Measurements from ENCODE around the gene DPP10.

The DPP10 gene

GRCh38 chr2:115796078-115796477, 1353.6 kb downstream of the DPP10 start:
- Histone ChIP-seq H3K36me3 (replicated peaks in 1 of 2; ENCODE audit: control insufficient read depth in 2 of 2, insufficient read depth in 2 of 2, low read length in 2 of 2) (no peaks in the 10 kb centered on the region), H3K27ac (replicated peaks; ENCODE audit: low read length) (no peak overlapping the region), H3K9me3 (replicated peaks in 1 of 2; ENCODE audit: control insufficient read depth in 2 of 2, insufficient read depth in 1 of 2, low read depth in 1 of 2, low read length in 2 of 2) (no peaks in the 10 kb centered on the region), H3K14ac (ENCODE audit: low read length) (no peak overlapping the region), H2BK5ac (ENCODE audit: low read length) (no peak overlapping the region), H2BK12ac (ENCODE audit: low read length) (no peak overlapping the region), H3K23ac (ENCODE audit: low read depth, low read length, poor library complexity) (no peak overlapping the region), H3K27me3 (ENCODE audit: control insufficient read depth in 3 of 3, insufficient read depth in 3 of 3, low read depth in 1 of 3, low read length in 3 of 3) (no peaks in the 10 kb centered on the region), H3K4me1 (ENCODE audit: control insufficient read depth in 2 of 2, insufficient read depth in 1 of 2, low read depth in 1 of 2, low read length in 2 of 2) (no peaks in the 10 kb centered on the region), H2BK15ac (ENCODE audit: low read length) (no peak overlapping the region), H2BK120ac (ENCODE audit: low read depth, low read length) (no peak overlapping the region), H3K4me2 (ENCODE audit: insufficient read depth, low read length, poor library complexity, severe bottlenecking) (no peak overlapping the region), H4K91ac (ENCODE audit: low read depth, low read length, poor library complexity) (no peak overlapping the region), H4K8ac (ENCODE audit: low read depth, low read length) (no peak overlapping the region), H3K4ac (ENCODE audit: low read length) (no peak overlapping the region), H3K79me1 (ENCODE audit: low read depth, low read length) (no peaks in the 10 kb centered on the region), H3K18ac (ENCODE audit: low read length) (no peak overlapping the region), H3K9ac (ENCODE audit: low read depth, low read length, poor library complexity) (no peak overlapping the region), H3K4me3 (ENCODE audit: low read length in 2 of 2) (no peak overlapping the region), H2AFZ (ENCODE audit: low read length) (no peak overlapping the region), H2AK5ac (ENCODE audit: low read depth, low read length) (no peak overlapping the region)
- WGBS, 2 donors (ENCODE audit: extremely low coverage in 2 of 2, insufficient read length in 2 of 2, insufficient replicate concordance in 1 of 2): no CpG with 5 or more reads among the region's 3 CpGs
- no peak for DNase-seq (ENCODE audit: low spot score)

- Histone ChIP-seq H3K27me3 (ENCODE audit: control insufficient read depth in 3 of 3, insufficient read depth in 3 of 3, low read depth in 1 of 3, low read length in 3 of 3) (no peaks in the 10 kb centered on the region), H2BK5ac (ENCODE audit: low read length) (no peak overlapping the region), H2BK12ac (ENCODE audit: low read length) (no peak overlapping the region), H3K4me1 (ENCODE audit: control insufficient read depth in 2 of 2, insufficient read depth in 1 of 2, low read depth in 1 of 2, low read length in 2 of 2) (no peaks in the 10 kb centered on the region), H4K8ac (ENCODE audit: low read depth, low read length) (no peak overlapping the region), H2BK15ac (ENCODE audit: low read length) (no peak overlapping the region), H3K4me2 (ENCODE audit: insufficient read depth, low read length, poor library complexity, severe bottlenecking) (no peak overlapping the region), H3K23ac (ENCODE audit: low read depth, low read length, poor library complexity) (no peak overlapping the region), H3K4me3 (ENCODE audit: low read length in 2 of 2) (no peak overlapping the region), H3K9me3 (replicated peaks in 1 of 2; ENCODE audit: control insufficient read depth in 2 of 2, insufficient read depth in 1 of 2, low read depth in 1 of 2, low read length in 2 of 2) (no peaks in the 10 kb centered on the region), H3K27ac (replicated peaks; ENCODE audit: low read length) (no peak overlapping the region), H2AFZ (ENCODE audit: low read length) (no peak overlapping the region), H3K14ac (ENCODE audit: low read length) (no peak overlapping the region), H3K9ac (ENCODE audit: low read depth, low read length, poor library complexity) (no peak overlapping the region), H3K79me1 (ENCODE audit: low read depth, low read length) (no peaks in the 10 kb centered on the region), H2AK5ac (ENCODE audit: low read depth, low read length) (no peak overlapping the region), H3K4ac (ENCODE audit: low read length) (no peak overlapping the region), H3K18ac (ENCODE audit: low read length) (no peak overlapping the region), H3K36me3 (replicated peaks in 1 of 2; ENCODE audit: control insufficient read depth in 2 of 2, insufficient read depth in 2 of 2, low read length in 2 of 2) (no peaks in the 10 kb centered on the region), H4K91ac (ENCODE audit: low read depth, low read length, poor library complexity) (no peak overlapping the region), H2BK120ac (ENCODE audit: low read depth, low read length) (no peak overlapping the region)
- no CpG with 5 or more reads among the region's 3 CpGs for WGBS, 2 donors (ENCODE audit: extremely low coverage in 2 of 2, insufficient read length in 2 of 2, insufficient replicate concordance in 1 of 2)
- DNase-seq (ENCODE audit: low spot score): no peak
Observed at GRCh38 chr2:115807276-115807675, 1364.8 kb downstream of the DPP10 start.

GRCh38 chr2:115825912-115826311, 1383.5 kb downstream of the DPP10 start:
- H2AFZ ChIP-seq (ENCODE audit: low read length): no peak overlapping the region
- no peak overlapping the region for H2BK12ac ChIP-seq (ENCODE audit: low read length)
- no peak overlapping the region for H3K14ac ChIP-seq (ENCODE audit: low read length)
- H4K91ac ChIP-seq (ENCODE audit: low read depth, low read length, poor library complexity): no peak overlapping the region
- H2BK120ac ChIP-seq (ENCODE audit: low read depth, low read length): no peak overlapping the region
- no peaks in the 10 kb centered on the region for H3K79me1 ChIP-seq (ENCODE audit: low read depth, low read length)
- no peak for DNase-seq (ENCODE audit: low spot score)
- H4K8ac ChIP-seq (ENCODE audit: low read depth, low read length): no peak overlapping the region
- no peak overlapping the region for H3K23ac ChIP-seq (ENCODE audit: low read depth, low read length, poor library complexity)
- H2AK5ac ChIP-seq (ENCODE audit: low read depth, low read length): no peak overlapping the region
- H3K4me1 ChIP-seq (ENCODE audit: control insufficient read depth in 2 of 2, insufficient read depth in 1 of 2, low read depth in 1 of 2, low read length in 2 of 2): no peaks in the 10 kb centered on the region
- H3K9me3 ChIP-seq (replicated peaks in 1 of 2; ENCODE audit: control insufficient read depth in 2 of 2, insufficient read depth in 1 of 2, low read depth in 1 of 2, low read length in 2 of 2): no peaks in the 10 kb centered on the region
- H2BK5ac ChIP-seq (ENCODE audit: low read length): no peak overlapping the region
- no peaks in the 10 kb centered on the region for H3K27me3 ChIP-seq (ENCODE audit: control insufficient read depth in 3 of 3, insufficient read depth in 3 of 3, low read depth in 1 of 3, low read length in 3 of 3)
- no peak overlapping the region for H3K4ac ChIP-seq (ENCODE audit: low read length)
- no peaks in the 10 kb centered on the region for H3K36me3 ChIP-seq (replicated peaks in 1 of 2; ENCODE audit: control insufficient read depth in 2 of 2, insufficient read depth in 2 of 2, low read length in 2 of 2)
- no peak overlapping the region for H3K9ac ChIP-seq (ENCODE audit: low read depth, low read length, poor library complexity)
- H3K18ac ChIP-seq (ENCODE audit: low read length): no peak overlapping the region
- no peak overlapping the region for H3K27ac ChIP-seq (replicated peaks; ENCODE audit: low read length)
- H3K4me3 ChIP-seq (ENCODE audit: low read length in 2 of 2): no peak overlapping the region
- no peak overlapping the region for H3K4me2 ChIP-seq (ENCODE audit: insufficient read depth, low read length, poor library complexity, severe bottlenecking)
- H2BK15ac ChIP-seq (ENCODE audit: low read length): no peak overlapping the region
- WGBS, 2 donors (ENCODE audit: extremely low coverage in 2 of 2, insufficient read length in 2 of 2, insufficient replicate concordance in 1 of 2): no CpG with 5 or more reads among the region's 1 CpG

- H4K91ac ChIP-seq (ENCODE audit: low read depth, low read length, poor library complexity): no peak overlapping the region
- DNase-seq (ENCODE audit: low spot score): no peak
- no peaks in the 10 kb centered on the region for H3K79me1 ChIP-seq (ENCODE audit: low read depth, low read length)
- no peak overlapping the region for H2BK120ac ChIP-seq (ENCODE audit: low read depth, low read length)
- no peak overlapping the region for H3K4me3 ChIP-seq (ENCODE audit: low read length in 2 of 2)
- no peak overlapping the region for H2BK15ac ChIP-seq (ENCODE audit: low read length)
- H3K4ac ChIP-seq (ENCODE audit: low read length): no peak overlapping the region
- H3K27me3 ChIP-seq (ENCODE audit: control insufficient read depth in 3 of 3, insufficient read depth in 3 of 3, low read depth in 1 of 3, low read length in 3 of 3): no peaks in the 10 kb centered on the region
- no peak overlapping the region for H2BK12ac ChIP-seq (ENCODE audit: low read length)
- H3K9me3 ChIP-seq (replicated peaks in 1 of 2; ENCODE audit: control insufficient read depth in 2 of 2, insufficient read depth in 1 of 2, low read depth in 1 of 2, low read length in 2 of 2): no peaks in the 10 kb centered on the region
- H3K14ac ChIP-seq (ENCODE audit: low read length): no peak overlapping the region
- no peak overlapping the region for H3K18ac ChIP-seq (ENCODE audit: low read length)
- no peak overlapping the region for H4K8ac ChIP-seq (ENCODE audit: low read depth, low read length)
- H2BK5ac ChIP-seq (ENCODE audit: low read length): no peak overlapping the region
- WGBS, 2 donors (ENCODE audit: extremely low coverage in 2 of 2, insufficient read length in 2 of 2, insufficient replicate concordance in 1 of 2): no CpG with 5 or more reads among the region's 5 CpGs
- no peak overlapping the region for H3K9ac ChIP-seq (ENCODE audit: low read depth, low read length, poor library complexity)
- no peak overlapping the region for H3K23ac ChIP-seq (ENCODE audit: low read depth, low read length, poor library complexity)
- no peak overlapping the region for H3K4me2 ChIP-seq (ENCODE audit: insufficient read depth, low read length, poor library complexity, severe bottlenecking)
- H3K27ac ChIP-seq (replicated peaks; ENCODE audit: low read length): no peak overlapping the region
- no peak overlapping the region for H2AFZ ChIP-seq (ENCODE audit: low read length)
- no peaks in the 10 kb centered on the region for H3K36me3 ChIP-seq (replicated peaks in 1 of 2; ENCODE audit: control insufficient read depth in 2 of 2, insufficient read depth in 2 of 2, low read length in 2 of 2)
- H2AK5ac ChIP-seq (ENCODE audit: low read depth, low read length): no peak overlapping the region
- H3K4me1 ChIP-seq (ENCODE audit: control insufficient read depth in 2 of 2, insufficient read depth in 1 of 2, low read depth in 1 of 2, low read length in 2 of 2): no peaks in the 10 kb centered on the region
Observed at GRCh38 chr2:115833196-115833595, 1390.8 kb downstream of the DPP10 start.
